Mesenchymal stem cell (in vitro differentiated cells and primary cell): Measurements from ENCODE around the gene S100A5.
A peak's percentile ranks its signal among the peaks of the same experiment; 100 is the strongest.

Experiments
- DNase-seq: peaks from one replicate; pipeline ENCODE4 v3.0.0-alpha.2; 2013
- H2AFZ ChIP-seq: one replicate; pipeline ENCODE4 v1.6.1; 2013; ENCODE audit warnings: low read depth, mild to moderate bottlenecking, control low read depth, inconsistent platforms, low read length, moderate library complexity
- H2AK5ac ChIP-seq: 2 replicates; pipeline ENCODE4 v1.6.1; 2013; ENCODE audit warnings: low read length, moderate library complexity, mild to moderate bottlenecking, inconsistent platforms; ENCODE audit not compliant: severe bottlenecking
- H2BK120ac ChIP-seq: one replicate; pipeline ENCODE4 v1.6.1; 2013; ENCODE audit warnings: low read depth, mild to moderate bottlenecking, inconsistent platforms, low read length, moderate library complexity
- H2BK12ac ChIP-seq, 2 experiments: one replicate each; pipeline ENCODE4 v1.6.1; 2013; ENCODE audit warnings: inconsistent platforms in 2 of 2, low read length in 2 of 2, mild to moderate bottlenecking in 2 of 2, moderate library complexity in 2 of 2, control low read depth in 1 of 2
- H2BK15ac ChIP-seq: one replicate; pipeline ENCODE4 v1.6.1; 2013; ENCODE audit warnings: mild to moderate bottlenecking, low read depth, inconsistent platforms; ENCODE audit not compliant: poor library complexity, severe bottlenecking
- H2BK5ac ChIP-seq: 2 replicates; pipeline ENCODE4 v1.6.1; 2013; ENCODE audit warnings: low read depth, mild to moderate bottlenecking, low read length, control low read depth, inconsistent platforms; ENCODE audit not compliant: poor library complexity, severe bottlenecking
- H3K14ac ChIP-seq, 2 experiments: one replicate each; pipeline ENCODE4 v1.6.1; 2013; ENCODE audit warnings: inconsistent platforms in 2 of 2, low read length in 2 of 2, control low read depth in 1 of 2, mild to moderate bottlenecking in 1 of 2, moderate library complexity in 1 of 2
- H3K18ac ChIP-seq, 2 experiments: one replicate each; pipeline ENCODE4 v1.6.1; 2013; ENCODE audit warnings: inconsistent platforms in 2 of 2, low read length in 2 of 2, control low read depth in 1 of 2, low read depth in 1 of 2, mild to moderate bottlenecking in 1 of 2
- H3K23ac ChIP-seq, 2 experiments: one replicate each; pipeline ENCODE4 v1.6.1; 2013; ENCODE audit warnings: inconsistent platforms in 2 of 2, low read length in 2 of 2, mild to moderate bottlenecking in 2 of 2, moderate library complexity in 2 of 2, control low read depth in 1 of 2
- H3K27ac ChIP-seq: 2 replicates; pipeline ENCODE4 v1.5.1; 2013; ENCODE audit warnings: mild to moderate bottlenecking, moderate library complexity, low read length, control low read depth, inconsistent platforms; ENCODE audit not compliant: poor library complexity, severe bottlenecking
- H3K27me3 ChIP-seq, 2 experiments: 2 replicates each; pipeline versions ENCODE4 v1.6.1 to v1.7.0; 2013; ENCODE audit warnings: low read length in 2 of 2, mild to moderate bottlenecking in 2 of 2, moderate library complexity in 2 of 2, control low read depth in 1 of 2, inconsistent platforms in 1 of 2; ENCODE audit not compliant: control insufficient read depth in 1 of 2, insufficient read depth in 1 of 2
- H3K36me3 ChIP-seq, 2 experiments: 2 replicates each; pipeline versions ENCODE4 v1.6.1 to v1.7.0; 2013; ENCODE audit warnings: low read length in 2 of 2, control low read depth in 1 of 2, inconsistent platforms in 1 of 2, low read depth in 1 of 2, mild to moderate bottlenecking in 1 of 2; ENCODE audit not compliant: insufficient read depth in 2 of 2, control insufficient read depth in 1 of 2
- H3K4ac ChIP-seq, 2 experiments: one replicate each; pipeline ENCODE4 v1.6.1; 2013; ENCODE audit warnings: inconsistent platforms in 2 of 2, low read length in 2 of 2, mild to moderate bottlenecking in 2 of 2, moderate library complexity in 2 of 2, control low read depth in 1 of 2, low read depth in 1 of 2
- H3K4me1 ChIP-seq: 2 replicates; pipeline ENCODE4 v1.6.1; 2013; ENCODE audit warnings: low read depth, low read length, control low read depth; ENCODE audit not compliant: control insufficient read depth, insufficient read depth
- H3K4me2 ChIP-seq: 2 replicates; pipeline ENCODE4 v1.6.1; 2013; ENCODE audit warnings: low read length, mild to moderate bottlenecking, inconsistent platforms; ENCODE audit not compliant: poor library complexity, severe bottlenecking
- H3K4me3 ChIP-seq, 2 experiments: 2 replicates each; pipeline versions ENCODE4 v1.5.1 to v1.7.0; 2013; ENCODE audit warnings: low read length in 2 of 2, mild to moderate bottlenecking in 2 of 2, control low read depth in 1 of 2, low read depth in 1 of 2; ENCODE audit not compliant: insufficient read depth in 1 of 2
- H3K79me1 ChIP-seq: replicated peaks from 2 replicates; pipeline ENCODE4 v1.6.1; 2013; ENCODE audit warnings: mild to moderate bottlenecking, control low read depth, low read length, inconsistent platforms; ENCODE audit not compliant: poor library complexity, severe bottlenecking
- H3K9ac ChIP-seq: 2 replicates; pipeline ENCODE4 v1.7.0; 2013; ENCODE audit warnings: mild to moderate bottlenecking, low read length, moderate library complexity
- H3K9me3 ChIP-seq: 2 replicates; pipeline ENCODE4 v1.7.0; 2013; ENCODE audit warnings: mild to moderate bottlenecking, low read length; ENCODE audit not compliant: control insufficient read depth
- H4K8ac ChIP-seq: one replicate; pipeline ENCODE4 v1.6.1; 2013; ENCODE audit warnings: inconsistent platforms, mild to moderate bottlenecking, low read length, moderate library complexity
- H4K91ac ChIP-seq: one replicate; pipeline ENCODE4 v1.6.1; 2013; ENCODE audit warnings: mild to moderate bottlenecking, low read length, inconsistent platforms
- WGBS: methylation state at CpG from one replicate; pipeline ENCODE4 v1.1.7; 2013; ENCODE audit warnings: mixed read lengths; 5-methylcytosine and 5-hydroxymethylcytosine counted together

Gene S100A5

DNA sequence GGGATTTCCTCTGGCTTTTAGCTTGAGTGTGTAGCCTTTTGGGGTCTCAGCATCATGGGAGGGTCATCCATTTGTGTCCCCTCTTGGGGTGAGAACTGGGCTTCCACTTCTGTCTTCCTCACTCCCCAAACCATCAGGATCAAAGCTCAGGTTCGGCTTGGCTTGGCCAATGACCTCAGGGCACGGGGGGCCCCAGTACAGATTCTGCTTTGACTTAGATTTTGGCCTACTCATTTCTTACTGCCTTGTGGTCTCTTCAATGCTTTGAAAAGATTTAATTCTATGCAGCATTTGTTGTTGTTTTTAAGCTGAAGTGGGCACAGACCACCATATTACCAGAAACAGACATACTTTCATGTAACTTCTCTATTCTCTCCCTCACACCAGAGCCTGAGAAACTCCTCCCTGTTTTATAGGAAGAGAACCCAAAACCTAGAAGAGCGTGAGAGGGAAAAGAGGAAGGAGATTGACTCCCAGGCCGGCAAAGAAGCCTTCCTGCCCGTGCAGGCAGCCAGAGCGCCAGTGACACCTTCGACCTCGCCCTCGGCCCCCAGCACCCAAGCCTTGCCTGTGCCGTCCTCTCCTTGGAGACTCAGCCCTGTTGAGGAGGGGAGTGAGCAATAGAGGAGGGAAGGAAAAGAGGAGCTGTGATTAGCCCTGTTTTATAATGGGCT is 10.2 kb upstream of the S100A5 start:
- Histone ChIP-seq H3K79me1 (peaks cover 13% of the 10 kb centered on the region), H3K4me1 (peaks cover 45% of the 10 kb centered on the region), H3K9ac (no peak overlapping the region), H2AK5ac (peak overlapping the region; percentile 3), H3K36me3 (peaks cover 0 to 11% of the 10 kb centered on the region in 2 experiments), H3K4me2 (no peak overlapping the region), H3K4me3 (no peak overlapping the region), H4K8ac (no peak overlapping the region), H3K23ac (no peak overlapping the region), H2BK5ac (no peak overlapping the region), H4K91ac (peak overlapping the region; percentile 64), H2BK120ac (peak overlapping the region; percentile 27), H3K9me3 (no peaks in the 10 kb centered on the region), H3K4ac (peak overlapping the region; percentile 78 to 91), H3K27me3 (no peaks in the 10 kb centered on the region), H3K18ac (peak overlapping the region in 1 of 2 experiments; percentile 73), H2AFZ (no peak overlapping the region), H3K14ac (no peak overlapping the region), H2BK12ac (peak overlapping the region; percentile 38 to 87), H2BK15ac (peak overlapping the region; percentile 64), H3K27ac (no peak overlapping the region)
- 92% methylated on average over 10 of the region's 10 CpGs for WGBS
- no peak for DNase-seq

GRCh38 chr1:153550398-153550758 is 9.6 kb upstream of the S100A5 start:
- Histone ChIP-seq H3K4me1 (peaks cover 51% of the 10 kb centered on the region), H2BK15ac (peak overlapping the region; percentile 92), H3K36me3 (peaks cover 0 to 11% of the 10 kb centered on the region in 2 experiments), H3K79me1 (peaks cover 13% of the 10 kb centered on the region), H2BK5ac (no peak overlapping the region), H4K8ac (no peak overlapping the region), H4K91ac (peak overlapping the region; percentile 44), H2AFZ (no peak overlapping the region), H3K27me3 (no peaks in the 10 kb centered on the region), H3K9ac (no peak overlapping the region), H3K4me2 (no peak overlapping the region), H3K4me3 (no peak overlapping the region), H2AK5ac (peak overlapping the region; percentile 3), H2BK120ac (no peak overlapping the region), H3K4ac (peak overlapping the region; percentile 78 to 91), H3K18ac (peak overlapping the region in 1 of 2 experiments; percentile 18), H3K9me3 (no peaks in the 10 kb centered on the region), H3K23ac (no peak overlapping the region), H3K14ac (no peak overlapping the region), H2BK12ac (peak overlapping the region; percentile 7 to 87), H3K27ac (no peak overlapping the region)
- WGBS: 88% methylated on average over 4 of the region's 4 CpGs
- no peak for DNase-seq

GRCh38 chr1:153549741-153550397 is 9.1 kb upstream of the S100A5 start:
- Histone ChIP-seq H2AK5ac (peak overlapping the region; percentile 83), H3K9me3 (no peaks in the 10 kb centered on the region), H2BK15ac (peak overlapping the region; percentile 92), H3K27ac (peak overlapping the region; percentile 41), H3K27me3 (no peaks in the 10 kb centered on the region), H3K4ac (peak overlapping the region; percentile 55 to 91), H3K23ac (no peak overlapping the region), H2BK120ac (peak overlapping the region; percentile 87), H3K36me3 (peaks cover 0 to 11% of the 10 kb centered on the region in 2 experiments), H3K4me3 (peak overlapping the region in 1 of 2 experiments; percentile 87), H2BK12ac (peak overlapping the region; percentile 7 to 100), H3K9ac (no peak overlapping the region), H3K4me2 (no peak overlapping the region), H3K79me1 (peaks cover 13% of the 10 kb centered on the region), H2BK5ac (peak overlapping the region; percentile 58), H3K4me1 (peaks cover 54% of the 10 kb centered on the region), H4K91ac (peak overlapping the region; percentile 89), H3K14ac (peak overlapping the region in 1 of 2 experiments; percentile 90), H2AFZ (no peak overlapping the region), H3K18ac (peak overlapping the region; percentile 92 to 99), H4K8ac (peak overlapping the region; percentile 72)
- 94% methylated on average over 5 of the region's 6 CpGs for WGBS
- DNase-seq: no peak
